Activated B cell treated with CpG ODN at 0.5 μM for 24 hours (primary cell): ENCODE results near the gene MICAL3. TPM values are rescaled to one million over a fixed set of nuclear protein-coding genes. Genes with fewer than 3 reads are reported as not detected.
A peak's percentile ranks its signal among the peaks of the same experiment; 100 is the strongest.

Source experiments
- ATAC-seq: fragments of 200-7000 bp; cut with Tn5 transposase; one replicate; pipeline ENCODE4 v1.10.0; 2021; ENCODE audit warnings: low read depth, mild to moderate bottlenecking, moderate library complexity
- CTCF ChIA-PET: fragments of 350-600 bp; sonication (Branson Sonifier 250); formaldehyde crosslinking; loops from one replicate; lab custom pipeline; 2021; ENCODE audit warnings: antibody characterized with exemption; lab: Charles Lee
- POLR2A ChIA-PET: fragments of 350-600 bp; sonication (Branson Sonifier 250); formaldehyde crosslinking; loops from one replicate; lab custom pipeline; 2021; ENCODE audit warnings: antibody characterized with exemption; lab: Charles Lee
- DNase-seq: peaks from one replicate; pipeline ENCODE4 v3.0.0; 2022
- H3K27ac Mint-ChIP-seq: one replicate; pipeline ENCODE4 v1.8.0; 2020; ENCODE audit warnings: mixed read lengths
- H3K27me3 Mint-ChIP-seq: one replicate; pipeline ENCODE4 v1.8.0; 2021; ENCODE audit warnings: mixed read lengths
- H3K36me3 Mint-ChIP-seq: one replicate; pipeline ENCODE4 v1.8.0; 2021; ENCODE audit warnings: low read depth, mixed read lengths
- H3K4me1 Mint-ChIP-seq: one replicate; pipeline ENCODE4 v1.8.0; 2021; ENCODE audit warnings: mixed read lengths
- H3K4me3 Mint-ChIP-seq: one replicate; pipeline ENCODE4 v1.8.0; 2020; ENCODE audit warnings: mild to moderate bottlenecking, mixed read lengths
- H3K9me3 Mint-ChIP-seq: one replicate; pipeline ENCODE4 v1.8.0; 2020; ENCODE audit warnings: mixed read lengths
- CTCF ChIP-seq: fragments of 200-600 bp; IDR thresholded peaks from one replicate; pipeline ENCODE4 v1.8.0; 2022; ENCODE audit warnings: antibody characterized with exemption, mild to moderate bottlenecking
- intact Hi-C: fragments of 100-400 bp; cut with micrococcal nuclease; formaldehyde crosslinking; loops from one replicate; pipeline ENCODE4 v1.15.1; 2024
- total RNA-seq: library from RNA; stranded (reverse); gene quantifications from 2 replicates; pipeline ENCODE4 v1.2.3, GENCODE V29; 2022

MICAL3 gene
- total RNA-seq, 1 donor from 2014 or later = 257 TPM

GRCh38 chr22:17774926-17775685, 249.3 kb downstream of the MICAL3 start:
- Mint-ChIP-seq H3K9me3 (no peaks in the 10 kb centered on the region), H3K27ac (peak overlapping the region; percentile 96)
- POLR2A ChIA-PET = interaction anchor here (0.5 to 11.5 kb wide), 5 partner anchors 12 to 286 kb away, joined by 4 to 581 read pairs (median 4); no protein-coding TSS in a partner anchor

GRCh38 chr22:17774206-17774925, 250.0 kb downstream of the MICAL3 start, which contains the start of gene BID:
Gene BID (minus strand): TSS chr22:17774469. CDS start chr22:17750116, 24,353 bp downstream.
- no peak for TF ChIP-seq CTCF
- CTCF ChIA-PET = interaction anchor here (1.4 to 4.5 kb wide), 3 partner anchors 11 to 216 kb away, joined by 3 to 23 read pairs (median 23); no protein-coding TSS in a partner anchor
- no peaks in the 10 kb centered on the region for H3K9me3 Mint-ChIP-seq
- intact Hi-C loops = no loop called here
- H3K36me3 Mint-ChIP-seq = peaks cover 14% of the 10 kb centered on the region
- H3K27ac Mint-ChIP-seq = peak within 1 kb of the TSS; percentile 96
- H3K27me3 Mint-ChIP-seq = no peaks in the 10 kb centered on the region
- H3K4me3 Mint-ChIP-seq = peak within 1 kb of the TSS; percentile 86
- POLR2A ChIA-PET = interaction anchor here (0.6 to 11.5 kb wide), 12 partner anchors 6 to 287 kb away, joined by 3 to 581 read pairs (median 6); partner anchors contain the start of gene BCL2L13
- ATAC-seq (peak; percentile 59), DNase-seq (peak; percentile 76)
- peaks cover 82% of the 10 kb centered on the region for H3K4me1 Mint-ChIP-seq

More at GRCh38 chr22:17774926-17775685, 249.3 kb downstream of the MICAL3 start:
- CTCF ChIA-PET = no interaction called here
- TF ChIP-seq CTCF = no peak
- ATAC-seq = no peak
- Mint-ChIP-seq H3K36me3 (peaks cover 15% of the 10 kb centered on the region), H3K4me1 (peaks cover 84% of the 10 kb centered on the region), H3K4me3 (peak overlapping the region; percentile 70), H3K27me3 (no peaks in the 10 kb centered on the region)
- DNase-seq = peak; percentile 15
- intact Hi-C loops = no loop called here

- TF ChIP-seq CTCF = no peak
- no peaks in the 10 kb centered on the region for H3K27me3 Mint-ChIP-seq
- H3K4me1 Mint-ChIP-seq = peaks cover 79% of the 10 kb centered on the region
- ATAC-seq (peak; percentile 34), DNase-seq (peak; percentile 63)
- H3K36me3 Mint-ChIP-seq = peaks cover 13% of the 10 kb centered on the region
- peak overlapping the region; percentile 86 for H3K4me3 Mint-ChIP-seq
- intact Hi-C loops = loop anchor here (1.0 to 2.0 kb wide), 3 partner anchors 8 to 135 kb away; partner anchors contain the start of gene BCL2L13
- H3K27ac Mint-ChIP-seq = peak overlapping the region; percentile 74
- no peaks in the 10 kb centered on the region for H3K9me3 Mint-ChIP-seq
- POLR2A ChIA-PET = interaction anchor here (0.6 to 11.5 kb wide), 16 partner anchors 7 to 292 kb away, joined by 3 to 581 read pairs (median 5); partner anchors contain the start of gene BCL2L13
- CTCF ChIA-PET = interaction anchor here (1.4 to 4.5 kb wide), 3 partner anchors 12 to 215 kb away, joined by 3 to 23 read pairs (median 23); no protein-coding TSS in a partner anchor
These were observed 250.7 kb downstream of the MICAL3 start for GRCh38 chr22:17773606-17774205.

GRCh38 chr22:17772958-17773605, 251.3 kb downstream of the MICAL3 start:
- Mint-ChIP-seq H3K4me1 (peaks cover 79% of the 10 kb centered on the region), H3K9me3 (no peaks in the 10 kb centered on the region), H3K36me3 (peaks cover 13% of the 10 kb centered on the region), H3K27ac (peak overlapping the region; percentile 74), H3K4me3 (peak overlapping the region; percentile 86), H3K27me3 (no peaks in the 10 kb centered on the region)
- CTCF ChIA-PET = interaction anchor here (0.7 to 4.5 kb wide), 4 partner anchors 12 to 215 kb away, joined by 3 to 23 read pairs (median 13); no protein-coding TSS in a partner anchor
- DNase-seq (no peak), ATAC-seq (no peak)
- intact Hi-C loops = loop anchor here (1.0 to 2.0 kb wide), 3 partner anchors 8 to 135 kb away; partner anchors contain the start of gene BCL2L13
- TF ChIP-seq CTCF = no peak
- POLR2A ChIA-PET = interaction anchor here (0.6 to 11.5 kb wide), 20 partner anchors 7 to 293 kb away, joined by 3 to 581 read pairs (median 4); partner anchors contain the start of gene BCL2L13
